HepG2 (cell line): ENCODE results near the gene B9D2. TPM values are rescaled to one million over a fixed set of nuclear protein-coding genes. Genes with fewer than 3 reads are reported as not detected.

Source experiments
- HDAC1 ChIP-seq: sonication (generic); formaldehyde crosslinking; IDR thresholded peaks from 2 replicates; pipeline ENCODE4 v1.5.1; 2020; ENCODE audit warnings: mild to moderate bottlenecking, missing genetic modification reagents
- MATR3 ChIP-seq: sonication (generic); formaldehyde crosslinking; IDR thresholded peaks from 2 replicates; pipeline ENCODE4 v1.4.0; 2020; ENCODE audit warnings: missing genetic modification reagents
- MED8 ChIP-seq: sonication (generic); formaldehyde crosslinking; IDR thresholded peaks from 2 replicates; pipeline ENCODE4 v1.8.1; 2023; ENCODE audit warnings: mild to moderate bottlenecking, missing genetic modification reagents; ENCODE audit not compliant: insufficient replicate concordance
- NRL ChIP-seq: sonication (generic); formaldehyde crosslinking; IDR thresholded peaks from 2 replicates; pipeline ENCODE4 v1.5.0; 2020; ENCODE audit warnings: missing genetic modification reagents, mild to moderate bottlenecking, moderate library complexity, borderline replicate concordance
- SALL2 ChIP-seq: sonication (generic); formaldehyde crosslinking; IDR thresholded peaks from 2 replicates; pipeline ENCODE4 v1.8.1; 2023; ENCODE audit warnings: mild to moderate bottlenecking, missing genetic modification reagents, inconsistent platforms
- SOX6 ChIP-seq, 2 experiments: fragments of 450-650 bp in 1 of 2; sonication (generic) in 1 of 2; formaldehyde crosslinking in 1 of 2; IDR thresholded peaks; 2 replicates each; pipeline versions ENCODE4 v1.4.0 to v1.6.1; 2017 to 2020; ENCODE audit warnings: antibody characterized with exemption in 1 of 2, mild to moderate bottlenecking in 1 of 2, missing genetic modification reagents in 1 of 2
- ZFP37 ChIP-seq: sonication (generic); formaldehyde crosslinking; IDR thresholded peaks from 2 replicates; pipeline ENCODE4 v1.4.0; 2020; ENCODE audit warnings: missing genetic modification reagents, borderline replicate concordance
- polyA plus RNA-seq, 8 experiments: library from polyadenylated mRNA; depleted of rRNA in 3 of 8; stranded (reverse) in 7 of 8; unstranded in 1 of 8; fragments of >200 nt; fragmentation: Illumina TruSeq in 4 of 8; extraction: Trizol in 4 of 8; gene quantifications; 2 replicates each; pipeline versions ENCODE4 v1.2.1 to v1.2.3, GENCODE V29; 2011 to 2016; ENCODE audit warnings: low read depth in 4 of 8, missing spikeins in 1 of 8, mixed read lengths in 1 of 8; ENCODE audit not compliant: insufficient read depth in 1 of 8
- total RNA-seq, 5 experiments: library from RNA; depleted of rRNA; stranded (reverse); fragments of >200 nt; fragmentation: Illumina TruSeq; extraction: Trizol; gene quantifications; 2 replicates each; pipeline ENCODE4 v1.2.3, GENCODE V29; 2016; ENCODE audit warnings: low read depth in 1 of 5
- TF ChIP-seq, protein P1 (sequence below): sonication (generic); formaldehyde crosslinking; IDR thresholded peaks from 2 replicates; pipeline ENCODE4 v1.4.0; 2020; ENCODE audit warnings: mild to moderate bottlenecking, missing genetic modification reagents, borderline replicate concordance
- TF ChIP-seq, protein P2 (sequence below): sonication (generic); formaldehyde crosslinking; IDR thresholded peaks from 2 replicates; pipeline ENCODE4 v1.9.0; 2021; ENCODE audit warnings: mild to moderate bottlenecking, missing genetic modification reagents
- TF ChIP-seq, protein P3 (sequence below): sonication (generic); formaldehyde crosslinking; IDR thresholded peaks from 2 replicates; pipeline ENCODE4 v1.8.0; 2022; ENCODE audit warnings: mild to moderate bottlenecking, missing genetic modification reagents, moderate library complexity
- TF ChIP-seq, protein P4 (sequence below): sonication (generic); formaldehyde crosslinking; IDR thresholded peaks from 2 replicates; pipeline ENCODE4 v1.5.0; 2020; ENCODE audit warnings: mild to moderate bottlenecking, missing genetic modification reagents

The B9D2 gene
- total and polyA plus RNA-seq, 2 of the 13 experiments (the other 11 are each of a cell fraction or from before 2014, with no cell fraction given) = 3.1 to 4.4 TPM

DNA sequence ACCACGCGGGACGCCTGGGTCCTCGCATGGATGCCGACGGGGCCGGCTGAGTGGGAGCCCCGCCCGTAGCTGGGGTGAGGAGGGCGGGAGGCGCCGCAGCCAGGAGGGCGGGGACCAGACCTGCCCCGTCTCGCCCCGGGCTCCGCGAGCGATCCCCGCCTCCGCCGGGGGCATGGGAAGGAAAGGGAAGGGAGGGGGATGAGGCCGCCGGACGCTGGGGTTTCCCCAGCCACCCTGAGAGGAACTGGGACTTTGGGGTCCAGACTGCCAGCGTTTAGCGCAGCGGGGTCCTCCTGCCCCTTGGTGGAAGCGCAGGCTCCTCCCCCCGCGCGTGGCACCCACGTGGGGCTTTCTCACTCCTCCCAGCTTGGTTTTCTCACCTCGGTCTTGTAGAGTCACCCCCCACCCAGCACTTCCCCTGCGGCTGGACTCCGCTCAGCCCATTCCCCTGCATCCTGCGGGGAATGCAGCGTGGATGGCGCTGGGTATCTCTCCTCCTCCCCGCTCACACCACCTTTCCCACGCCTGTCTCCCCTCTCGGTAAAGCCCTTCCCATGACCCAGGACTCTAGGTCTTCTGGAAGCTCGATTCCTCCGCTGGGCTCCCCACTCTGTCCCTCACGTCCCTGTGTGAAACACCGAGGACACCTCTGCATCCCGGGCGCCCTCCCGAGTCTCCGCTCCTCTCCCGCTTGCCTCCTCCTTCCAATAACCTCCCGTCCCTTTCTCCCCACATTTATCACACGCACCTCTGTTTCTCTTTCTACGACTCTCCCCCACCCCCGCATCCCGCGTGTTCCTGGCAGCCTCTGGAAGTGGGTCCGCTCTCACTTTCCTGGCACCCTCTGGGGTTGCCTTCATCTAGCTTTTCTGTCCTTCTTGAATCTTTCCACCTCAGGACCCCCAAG lies 12.4 kb downstream of the B9D2 start (continued):
- TF ChIP-seq HDAC1 (peak; percentile 48; the same call in 1 of the 2 replicates), NRL (CRISPR knock-in tag) (no peak), ZFP37 (CRISPR knock-in tag) (no peak), SALL2 (0 out of 2 replicates have a peak, but pooled peaks have one; percentile 26), SOX6 (IDR thresholded peaks at IDR 0.05) (no peak), SOX6 (CRISPR knock-in tag; IDR thresholded peaks at IDR 0.05) (no peak), MED8 (CRISPR knock-in tag) (no peak), MATR3 (CRISPR knock-in tag) (no peak)
- TF ChIP-seq, protein P1, sequence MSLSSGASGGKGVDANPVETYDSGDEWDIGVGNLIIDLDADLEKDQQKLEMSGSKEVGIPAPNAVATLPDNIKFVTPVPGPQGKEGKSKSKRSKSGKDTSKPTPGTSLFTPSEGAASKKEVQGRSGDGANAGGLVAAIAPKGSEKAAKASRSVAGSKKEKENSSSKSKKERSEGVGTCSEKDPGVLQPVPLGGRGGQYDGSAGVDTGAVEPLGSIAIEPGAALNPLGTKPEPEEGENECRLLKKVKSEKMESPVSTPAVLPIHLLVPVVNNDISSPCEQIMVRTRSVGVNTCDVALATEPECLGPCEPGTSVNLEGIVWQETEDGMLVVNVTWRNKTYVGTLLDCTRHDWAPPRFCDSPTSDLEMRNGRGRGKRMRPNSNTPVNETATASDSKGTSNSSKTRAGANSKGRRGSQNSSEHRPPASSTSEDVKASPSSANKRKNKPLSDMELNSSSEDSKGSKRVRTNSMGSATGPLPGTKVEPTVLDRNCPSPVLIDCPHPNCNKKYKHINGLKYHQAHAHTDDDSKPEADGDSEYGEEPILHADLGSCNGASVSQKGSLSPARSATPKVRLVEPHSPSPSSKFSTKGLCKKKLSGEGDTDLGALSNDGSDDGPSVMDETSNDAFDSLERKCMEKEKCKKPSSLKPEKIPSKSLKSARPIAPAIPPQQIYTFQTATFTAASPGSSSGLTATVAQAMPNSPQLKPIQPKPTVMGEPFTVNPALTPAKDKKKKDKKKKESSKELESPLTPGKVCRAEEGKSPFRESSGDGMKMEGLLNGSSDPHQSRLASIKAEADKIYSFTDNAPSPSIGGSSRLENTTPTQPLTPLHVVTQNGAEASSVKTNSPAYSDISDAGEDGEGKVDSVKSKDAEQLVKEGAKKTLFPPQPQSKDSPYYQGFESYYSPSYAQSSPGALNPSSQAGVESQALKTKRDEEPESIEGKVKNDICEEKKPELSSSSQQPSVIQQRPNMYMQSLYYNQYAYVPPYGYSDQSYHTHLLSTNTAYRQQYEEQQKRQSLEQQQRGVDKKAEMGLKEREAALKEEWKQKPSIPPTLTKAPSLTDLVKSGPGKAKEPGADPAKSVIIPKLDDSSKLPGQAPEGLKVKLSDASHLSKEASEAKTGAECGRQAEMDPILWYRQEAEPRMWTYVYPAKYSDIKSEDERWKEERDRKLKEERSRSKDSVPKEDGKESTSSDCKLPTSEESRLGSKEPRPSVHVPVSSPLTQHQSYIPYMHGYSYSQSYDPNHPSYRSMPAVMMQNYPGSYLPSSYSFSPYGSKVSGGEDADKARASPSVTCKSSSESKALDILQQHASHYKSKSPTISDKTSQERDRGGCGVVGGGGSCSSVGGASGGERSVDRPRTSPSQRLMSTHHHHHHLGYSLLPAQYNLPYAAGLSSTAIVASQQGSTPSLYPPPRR = peak; percentile 38; the same call in 1 of the 2 replicates
- TF ChIP-seq, protein P2, sequence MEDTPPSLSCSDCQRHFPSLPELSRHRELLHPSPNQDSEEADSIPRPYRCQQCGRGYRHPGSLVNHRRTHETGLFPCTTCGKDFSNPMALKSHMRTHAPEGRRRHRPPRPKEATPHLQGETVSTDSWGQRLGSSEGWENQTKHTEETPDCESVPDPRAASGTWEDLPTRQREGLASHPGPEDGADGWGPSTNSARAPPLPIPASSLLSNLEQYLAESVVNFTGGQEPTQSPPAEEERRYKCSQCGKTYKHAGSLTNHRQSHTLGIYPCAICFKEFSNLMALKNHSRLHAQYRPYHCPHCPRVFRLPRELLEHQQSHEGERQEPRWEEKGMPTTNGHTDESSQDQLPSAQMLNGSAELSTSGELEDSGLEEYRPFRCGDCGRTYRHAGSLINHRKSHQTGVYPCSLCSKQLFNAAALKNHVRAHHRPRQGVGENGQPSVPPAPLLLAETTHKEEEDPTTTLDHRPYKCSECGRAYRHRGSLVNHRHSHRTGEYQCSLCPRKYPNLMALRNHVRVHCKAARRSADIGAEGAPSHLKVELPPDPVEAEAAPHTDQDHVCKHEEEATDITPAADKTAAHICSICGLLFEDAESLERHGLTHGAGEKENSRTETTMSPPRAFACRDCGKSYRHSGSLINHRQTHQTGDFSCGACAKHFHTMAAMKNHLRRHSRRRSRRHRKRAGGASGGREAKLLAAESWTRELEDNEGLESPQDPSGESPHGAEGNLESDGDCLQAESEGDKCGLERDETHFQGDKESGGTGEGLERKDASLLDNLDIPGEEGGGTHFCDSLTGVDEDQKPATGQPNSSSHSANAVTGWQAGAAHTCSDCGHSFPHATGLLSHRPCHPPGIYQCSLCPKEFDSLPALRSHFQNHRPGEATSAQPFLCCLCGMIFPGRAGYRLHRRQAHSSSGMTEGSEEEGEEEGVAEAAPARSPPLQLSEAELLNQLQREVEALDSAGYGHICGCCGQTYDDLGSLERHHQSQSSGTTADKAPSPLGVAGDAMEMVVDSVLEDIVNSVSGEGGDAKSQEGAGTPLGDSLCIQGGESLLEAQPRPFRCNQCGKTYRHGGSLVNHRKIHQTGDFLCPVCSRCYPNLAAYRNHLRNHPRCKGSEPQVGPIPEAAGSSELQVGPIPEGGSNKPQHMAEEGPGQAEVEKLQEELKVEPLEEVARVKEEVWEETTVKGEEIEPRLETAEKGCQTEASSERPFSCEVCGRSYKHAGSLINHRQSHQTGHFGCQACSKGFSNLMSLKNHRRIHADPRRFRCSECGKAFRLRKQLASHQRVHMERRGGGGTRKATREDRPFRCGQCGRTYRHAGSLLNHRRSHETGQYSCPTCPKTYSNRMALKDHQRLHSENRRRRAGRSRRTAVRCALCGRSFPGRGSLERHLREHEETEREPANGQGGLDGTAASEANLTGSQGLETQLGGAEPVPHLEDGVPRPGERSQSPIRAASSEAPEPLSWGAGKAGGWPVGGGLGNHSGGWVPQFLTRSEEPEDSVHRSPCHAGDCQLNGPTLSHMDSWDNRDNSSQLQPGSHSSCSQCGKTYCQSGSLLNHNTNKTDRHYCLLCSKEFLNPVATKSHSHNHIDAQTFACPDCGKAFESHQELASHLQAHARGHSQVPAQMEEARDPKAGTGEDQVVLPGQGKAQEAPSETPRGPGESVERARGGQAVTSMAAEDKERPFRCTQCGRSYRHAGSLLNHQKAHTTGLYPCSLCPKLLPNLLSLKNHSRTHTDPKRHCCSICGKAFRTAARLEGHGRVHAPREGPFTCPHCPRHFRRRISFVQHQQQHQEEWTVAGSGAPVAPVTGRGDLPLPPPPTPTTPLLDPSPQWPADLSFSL (CRISPR knock-in tag) = no peak
- TF ChIP-seq, protein P3, sequence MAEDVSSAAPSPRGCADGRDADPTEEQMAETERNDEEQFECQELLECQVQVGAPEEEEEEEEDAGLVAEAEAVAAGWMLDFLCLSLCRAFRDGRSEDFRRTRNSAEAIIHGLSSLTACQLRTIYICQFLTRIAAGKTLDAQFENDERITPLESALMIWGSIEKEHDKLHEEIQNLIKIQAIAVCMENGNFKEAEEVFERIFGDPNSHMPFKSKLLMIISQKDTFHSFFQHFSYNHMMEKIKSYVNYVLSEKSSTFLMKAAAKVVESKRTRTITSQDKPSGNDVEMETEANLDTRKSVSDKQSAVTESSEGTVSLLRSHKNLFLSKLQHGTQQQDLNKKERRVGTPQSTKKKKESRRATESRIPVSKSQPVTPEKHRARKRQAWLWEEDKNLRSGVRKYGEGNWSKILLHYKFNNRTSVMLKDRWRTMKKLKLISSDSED = no peak
- TF ChIP-seq, protein P4, sequence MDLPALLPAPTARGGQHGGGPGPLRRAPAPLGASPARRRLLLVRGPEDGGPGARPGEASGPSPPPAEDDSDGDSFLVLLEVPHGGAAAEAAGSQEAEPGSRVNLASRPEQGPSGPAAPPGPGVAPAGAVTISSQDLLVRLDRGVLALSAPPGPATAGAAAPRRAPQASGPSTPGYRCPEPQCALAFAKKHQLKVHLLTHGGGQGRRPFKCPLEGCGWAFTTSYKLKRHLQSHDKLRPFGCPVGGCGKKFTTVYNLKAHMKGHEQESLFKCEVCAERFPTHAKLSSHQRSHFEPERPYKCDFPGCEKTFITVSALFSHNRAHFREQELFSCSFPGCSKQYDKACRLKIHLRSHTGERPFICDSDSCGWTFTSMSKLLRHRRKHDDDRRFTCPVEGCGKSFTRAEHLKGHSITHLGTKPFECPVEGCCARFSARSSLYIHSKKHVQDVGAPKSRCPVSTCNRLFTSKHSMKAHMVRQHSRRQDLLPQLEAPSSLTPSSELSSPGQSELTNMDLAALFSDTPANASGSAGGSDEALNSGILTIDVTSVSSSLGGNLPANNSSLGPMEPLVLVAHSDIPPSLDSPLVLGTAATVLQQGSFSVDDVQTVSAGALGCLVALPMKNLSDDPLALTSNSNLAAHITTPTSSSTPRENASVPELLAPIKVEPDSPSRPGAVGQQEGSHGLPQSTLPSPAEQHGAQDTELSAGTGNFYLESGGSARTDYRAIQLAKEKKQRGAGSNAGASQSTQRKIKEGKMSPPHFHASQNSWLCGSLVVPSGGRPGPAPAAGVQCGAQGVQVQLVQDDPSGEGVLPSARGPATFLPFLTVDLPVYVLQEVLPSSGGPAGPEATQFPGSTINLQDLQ (CRISPR knock-in tag) = peak; percentile 28; the same call in 1 of the 2 replicates
